SK-N-SH (cell line): ENCODE measurements around the gene TPCN2. TPM values are rescaled to one million over a fixed set of nuclear protein-coding genes. Genes with fewer than 3 reads are reported as not detected.

Source experiments
- CTCF ChIA-PET: fragments of 300-600, 350-600 bp; formaldehyde crosslinking; extraction: SDS; loops from one replicate; lab custom pipeline; 2021; lab: Yijun Ruan, JAX
- POLR2A ChIA-PET: fragments of 350-600 bp; sonication (Branson Sonifier 250); formaldehyde crosslinking; extraction: SDS; loops from one replicate; lab custom pipeline; 2020; ENCODE audit warnings: antibody characterized with exemption, inconsistent platforms; lab: Yijun Ruan, JAX
- DNase-seq: peaks from one replicate; pipeline ENCODE4 v3.0.0; 2012
- H2AFZ ChIP-seq: fragments of 200-600 bp; sonication (generic); 2 replicates; pipeline ENCODE4 v1.8.1; 2016; ENCODE audit warnings: antibody characterized with exemption, mild to moderate bottlenecking, low read depth
- H3F3A ChIP-seq: fragments of 200-600 bp; sonication (generic); replicated peaks from 2 replicates; pipeline ENCODE3; 2016; ENCODE audit warnings: antibody characterized with exemption, mild to moderate bottlenecking; ENCODE audit not compliant: insufficient read depth
- H3K27ac ChIP-seq, 2 experiments: fragments of 200-500 bp in 1 of 2; fragments of 200-600 bp in 1 of 2; sonication (Bioruptor generic) in 1 of 2; sonication (generic), shearing (Covaris generic) in 1 of 2; 2 replicates each; pipeline versions ENCODE4 v1.5.1 to v1.6.1; 2014 to 2016; ENCODE audit warnings: low read depth in 2 of 2, inconsistent platforms in 1 of 2, low read length in 1 of 2, mild to moderate bottlenecking in 1 of 2, mixed read lengths in 1 of 2
- H3K27me3 ChIP-seq: fragments of 200-600 bp; sonication (generic), shearing (Covaris generic); 2 replicates; pipeline ENCODE4 v1.6.1; 2016; ENCODE audit warnings: mixed run types; ENCODE audit not compliant: insufficient read depth
- H3K36me3 ChIP-seq, 2 experiments: fragments of 200-500 bp in 1 of 2; fragments of 200-600 bp in 1 of 2; sonication (Bioruptor generic) in 1 of 2; sonication (generic) in 1 of 2; replicated peaks in 1 of 2; 2 replicates each; pipeline versions ENCODE3 to v1.5.1; 2014 to 2016; ENCODE audit warnings: low read length in 1 of 2, mild to moderate bottlenecking in 1 of 2; ENCODE audit not compliant: insufficient read depth in 2 of 2, control insufficient read depth in 1 of 2
- H3K4me1 ChIP-seq, 2 experiments: fragments of 200-500 bp in 1 of 2; fragments of 200-600 bp in 1 of 2; sonication (Bioruptor generic) in 1 of 2; sonication (generic), shearing (Covaris generic) in 1 of 2; 2 replicates each; pipeline versions ENCODE4 v1.5.1 to v1.6.1; 2014 to 2016; ENCODE audit warnings: low read depth in 1 of 2, low read length in 1 of 2, mixed run types in 1 of 2; ENCODE audit not compliant: insufficient read depth in 2 of 2, control insufficient read depth in 1 of 2
- H3K4me2 ChIP-seq: fragments of 200-600 bp; sonication (generic), shearing (Covaris generic); 2 replicates; pipeline ENCODE4 v1.6.1; 2017; ENCODE audit warnings: mixed run types
- H3K4me3 ChIP-seq, 2 experiments: fragments of 200-500 bp in 1 of 2; fragments of 200-600 bp in 1 of 2; sonication (Bioruptor generic) in 1 of 2; sonication (generic), shearing (Covaris generic) in 1 of 2; 2 replicates each; pipeline versions ENCODE4 v1.5.1 to v1.8.1; 2014 to 2016; ENCODE audit warnings: low read depth in 2 of 2, inconsistent platforms in 1 of 2, low read length in 1 of 2, mild to moderate bottlenecking in 1 of 2, mixed read lengths in 1 of 2, moderate library complexity in 1 of 2
- H3K79me2 ChIP-seq: fragments of 200-600 bp; sonication (generic); 2 replicates; pipeline ENCODE4 v1.8.1; 2017; ENCODE audit warnings: mild to moderate bottlenecking; ENCODE audit not compliant: insufficient read depth
- H3K9ac ChIP-seq: fragments of 200-600 bp; sonication (generic); 2 replicates; pipeline ENCODE4 v1.6.1; 2017; ENCODE audit warnings: mixed run types
- H3K9me2 ChIP-seq: fragments of 200-600 bp; sonication (generic); 2 replicates; pipeline ENCODE4 v1.6.1; 2017; ENCODE audit warnings: mixed run types
- H3K9me3 ChIP-seq: fragments of 200-600 bp; sonication (generic); 2 replicates; pipeline ENCODE4 v1.6.1; 2017; ENCODE audit warnings: mixed run types, mild to moderate bottlenecking, moderate library complexity
- H4K20me1 ChIP-seq: fragments of 200-600 bp; sonication (generic); 2 replicates; pipeline ENCODE4 v1.6.1; 2017; ENCODE audit warnings: mild to moderate bottlenecking, mixed run types; ENCODE audit not compliant: insufficient read depth
- CTCF ChIP-seq: fragments of 200-600 bp; sonication (generic); IDR thresholded peaks from 2 replicates; pipeline ENCODE4 v1.6.1; 2017; ENCODE audit warnings: antibody characterized with exemption, mild to moderate bottlenecking, moderate library complexity
- EP300 ChIP-seq, 2 experiments: IDR thresholded peaks; 2 replicates each; pipeline versions ENCODE4 v1.4.0 to v1.6.1; 2012; ENCODE audit warnings: borderline replicate concordance in 1 of 2, low read depth in 1 of 2, low read length in 1 of 2
- EZH2phosphoT487 ChIP-seq: fragments of 200-600 bp; sonication (generic); IDR thresholded peaks from 2 replicates; pipeline ENCODE4 v1.6.1; 2017; ENCODE audit warnings: low read depth, mixed run types, mild to moderate bottlenecking, antibody characterized with exemption, moderate library complexity, borderline replicate concordance
- FOXJ3 ChIP-seq: sonication (generic); formaldehyde crosslinking; IDR thresholded peaks from 2 replicates; pipeline ENCODE4 v1.5.1; 2020; ENCODE audit warnings: mild to moderate bottlenecking, missing genetic modification reagents
- FOXM1 ChIP-seq: IDR thresholded peaks from 2 replicates; pipeline ENCODE4 v1.4.0; 2012; ENCODE audit warnings: low read depth, mild to moderate bottlenecking
- NFIC ChIP-seq: IDR thresholded peaks from 2 replicates; pipeline ENCODE4 v1.4.0; 2012; ENCODE audit warnings: borderline replicate concordance
- PBX3 ChIP-seq: IDR thresholded peaks from 2 replicates; pipeline ENCODE4; 2012
- REST ChIP-seq: IDR thresholded peaks from 2 replicates; pipeline ENCODE4 v1.6.1; 2012; ENCODE audit warnings: mild to moderate bottlenecking, low read depth, low read length, moderate library complexity
- TCF12 ChIP-seq: IDR thresholded peaks from 2 replicates; pipeline ENCODE4 v1.4.0; 2012
- WGBS: methylation state at CpG from one replicate; pipeline ENCODE4 v1.1.6; 2017; ENCODE audit warnings: low lambda C conversion rate; 5-methylcytosine and 5-hydroxymethylcytosine counted together
- polyA plus RNA-seq, 3 experiments: library from polyadenylated mRNA; depleted of rRNA; stranded (reverse); fragments of >200 nt; gene quantifications; 2 replicates each; pipeline ENCODE4 v1.2.3, GENCODE V29; 2012

TPCN2 gene
- polyA plus RNA-seq, 1 of the 3 experiments (the other 2 are of a cell fraction), result 8.7 TPM

DNA sequence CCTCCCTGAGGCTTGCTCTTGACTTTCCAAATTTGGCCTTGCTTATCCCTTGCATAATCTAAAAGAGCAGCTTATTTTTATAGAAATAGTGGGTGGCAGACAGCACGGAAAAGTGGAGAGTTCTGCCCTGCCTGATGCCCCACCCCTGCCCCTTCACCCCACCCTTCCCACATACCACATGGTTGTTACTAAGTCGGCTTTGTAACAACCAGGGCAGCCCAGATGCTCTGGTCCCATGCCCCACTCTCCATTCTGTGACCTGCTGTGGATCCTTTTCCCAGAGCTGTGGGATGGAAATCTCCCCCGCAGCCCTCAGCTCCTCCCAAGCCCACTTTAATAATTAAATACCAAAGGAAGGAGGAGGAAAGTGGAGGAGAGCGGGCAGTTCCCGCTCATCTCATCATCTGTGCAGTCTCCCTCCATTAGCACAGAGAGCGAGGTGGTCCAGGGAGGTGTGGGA, 46.6 kb upstream of the TPCN2 start (continued):
- TF ChIP-seq REST, result no peak
- no peak for TF ChIP-seq TCF12

GRCh38 chr11:69002570-69003231, 46.0 kb upstream of the TPCN2 start:
- Histone ChIP-seq H3K36me3 (no peaks in the 10 kb centered on the region), H3K4me3 (no peak overlapping the region), H2AFZ (no peak overlapping the region), H3K9me3 (no peaks in the 10 kb centered on the region), H3K9ac (no peak overlapping the region), H3K4me1 (peaks cover 14 to 31% of the 10 kb centered on the region in 2 experiments), H4K20me1 (no peaks in the 10 kb centered on the region), H3K4me2 (no peak overlapping the region), H3F3A (no peaks in the 10 kb centered on the region), H3K9me2 (no peaks in the 10 kb centered on the region), H3K79me2 (no peaks in the 10 kb centered on the region), H3K27me3 (no peaks in the 10 kb centered on the region), H3K27ac (no peak overlapping the region)
- ChIA-PET POLR2A (no interaction called here), CTCF (interaction anchor here (0.6 to 3.9 kb wide), 4 partner anchors 9 to 158 kb away, joined by 3 to 26 read pairs (median 16); partner anchors contain the start of gene MRGPRF)
- DNase-seq, result no peak
- 76% methylated on average over 5 of the region's 13 CpGs for WGBS
- no peak for TF ChIP-seq CTCF

- 89% methylated on average over 6 of the region's 9 CpGs for WGBS
- Histone ChIP-seq H3K27me3 (no peaks in the 10 kb centered on the region), H3K9me2 (no peaks in the 10 kb centered on the region), H3K4me3 (no peak overlapping the region), H3K79me2 (no peaks in the 10 kb centered on the region), H3K9ac (no peak overlapping the region), H3K27ac (no peak overlapping the region), H3F3A (no peaks in the 10 kb centered on the region), H4K20me1 (no peaks in the 10 kb centered on the region), H3K4me1 (peaks cover 19 to 32% of the 10 kb centered on the region in 2 experiments), H3K4me2 (no peak overlapping the region), H3K9me3 (no peaks in the 10 kb centered on the region), H2AFZ (no peak overlapping the region), H3K36me3 (no peaks in the 10 kb centered on the region)
- TF ChIP-seq FOXM1, result no peak
- no peak for TF ChIP-seq NFIC
- no peak for TF ChIP-seq PBX3
- no peak for TF ChIP-seq EZH2phosphoT487
- TF ChIP-seq EP300 (IDR thresholded peaks at IDR 0.05; ENCODE audit: borderline replicate concordance in 1 of 2, low read depth in 1 of 2, low read length in 1 of 2), result no peak
- no peak for TF ChIP-seq FOXJ3 (CRISPR knock-in tag)
- ChIA-PET POLR2A (no interaction called here), CTCF (interaction anchor here (0.6 kb wide), 1 partner anchor 158 kb away, joined by 3 read pairs; no protein-coding TSS in a partner anchor)
- DNase-seq, result no peak
Measured at GRCh38 chr11:69003301-69003865, 45.3 kb upstream of the TPCN2 start.
